ENCODE data around the gene CTNND2. TPM values are rescaled to one million over a fixed set of nuclear protein-coding genes. Genes with fewer than 3 reads are reported as not detected.

CTNND2 gene
- total RNA-seq, 1 donor from 2014 or later = not detected

GRCh38 chr5:11197726-11198125 is 706.5 kb downstream of the CTNND2 start:
- intact Hi-C loops (cut with micrococcal nuclease) = no loop called here

- intact Hi-C loops (cut with micrococcal nuclease) = no loop called here
These were observed 712.6 kb downstream of the CTNND2 start for GRCh38 chr5:11191673-11192072.

- intact Hi-C loops (cut with micrococcal nuclease) = loop anchor here (2.0 kb wide), 1 partner anchor 730 kb away; no protein-coding TSS in a partner anchor
These were observed 721.7 kb downstream of the CTNND2 start for GRCh38 chr5:11182441-11183080.

GRCh38 chr5:11181940-11182339 is 722.3 kb downstream of the CTNND2 start:
- intact Hi-C loops (cut with micrococcal nuclease) = loop anchor here (2.0 kb wide), 1 partner anchor 729 kb away; no protein-coding TSS in a partner anchor

- intact Hi-C loops (cut with micrococcal nuclease) = no loop called here
These were observed 723.4 kb downstream of the CTNND2 start for GRCh38 chr5:11180890-11181289.

- intact Hi-C loops (cut with micrococcal nuclease) = no loop called here
These were observed 726.1 kb downstream of the CTNND2 start for GRCh38 chr5:11177999-11178711.

- intact Hi-C loops (cut with micrococcal nuclease) = no loop called here
These were observed 729.7 kb downstream of the CTNND2 start for GRCh38 chr5:11174591-11174990.

GRCh38 chr5:11172484-11172883 is 731.8 kb downstream of the CTNND2 start:
- intact Hi-C loops (cut with micrococcal nuclease) = no loop called here

GRCh38 chr5:11171236-11171635 is 733.0 kb downstream of the CTNND2 start:
- intact Hi-C loops (cut with micrococcal nuclease) = no loop called here

GRCh38 chr5:11166923-11167322 is 737.3 kb downstream of the CTNND2 start:
- intact Hi-C loops (cut with micrococcal nuclease) = no loop called here

GRCh38 chr5:11164531-11165294 is 739.5 kb downstream of the CTNND2 start:
- intact Hi-C loops (cut with micrococcal nuclease) = no loop called here

- intact Hi-C loops (cut with micrococcal nuclease) = no loop called here
These were observed 747.1 kb downstream of the CTNND2 start for GRCh38 chr5:11157132-11157531.

- intact Hi-C loops (cut with micrococcal nuclease) = no loop called here
These were observed 750.4 kb downstream of the CTNND2 start for GRCh38 chr5:11153670-11154382.

- intact Hi-C loops (cut with micrococcal nuclease) = no loop called here
These were observed 751.9 kb downstream of the CTNND2 start for GRCh38 chr5:11152368-11152767.

- intact Hi-C loops (cut with micrococcal nuclease) = no loop called here
These were observed 753.3 kb downstream of the CTNND2 start for GRCh38 chr5:11150976-11151375.

GRCh38 chr5:11148810-11149539 is 755.3 kb downstream of the CTNND2 start:
- intact Hi-C loops (cut with micrococcal nuclease) = no loop called here

GRCh38 chr5:11146171-11146570 is 758.1 kb downstream of the CTNND2 start:
- intact Hi-C loops (cut with micrococcal nuclease) = no loop called here

GRCh38 chr5:11143456-11144267 is 760.6 kb downstream of the CTNND2 start:
- intact Hi-C loops (cut with micrococcal nuclease) = no loop called here

GRCh38 chr5:11139217-11139865 is 764.9 kb downstream of the CTNND2 start:
- intact Hi-C loops (cut with micrococcal nuclease) = no loop called here

Data from T-helper 1 cell treated with Interleukin-12 subunit alpha and Interleukin-12 subunit beta and Interleukin-4 antibody, amounts not matched to agents 30 ng/mL and 1 ng/mL, for 36 hours (primary cell).